Activated CD4-positive, alpha-beta T cell treated with anti-CD3 and anti-CD28 coated beads, Interleukin-10, Interleukin-2, amounts not matched to agents 100 ng/mL and 50 ng/mL, durations not matched to agents 16 hours and 8 hours (primary cell): Measurements from ENCODE around the gene GPR139.

Experiments used
- DNase-seq: peaks from one replicate; pipeline ENCODE4 v3.0.0-alpha.2; 2020

Gene GPR139

GRCh38 chr16:20073203-20074098 lies at the start of gene GPR139:
Gene GPR139 (minus strand): TSS chr16:20073890. CDS start chr16:20073616, 274 bp downstream.
- DNase-seq: no peak

GRCh38 chr16:20122011-20122410 lies 48.3 kb upstream of the GPR139 start:
- no peak for DNase-seq

GRCh38 chr16:20114356-20114755 lies 40.7 kb upstream of the GPR139 start:
- no peak for DNase-seq

- no peak for DNase-seq
Measured at GRCh38 chr16:20111143-20111542, 37.5 kb upstream of the GPR139 start.

GRCh38 chr16:20107083-20107482 lies 33.4 kb upstream of the GPR139 start:
- DNase-seq: no peak

- DNase-seq: no peak
Measured at GRCh38 chr16:20104563-20105183, 31.0 kb upstream of the GPR139 start.

GRCh38 chr16:20102521-20102920 lies 28.8 kb upstream of the GPR139 start:
- DNase-seq: no peak

- DNase-seq: no peak
Measured at GRCh38 chr16:20102021-20102420, 28.3 kb upstream of the GPR139 start.

- DNase-seq: no peak
Measured at GRCh38 chr16:20099375-20099774, 25.7 kb upstream of the GPR139 start.

- no peak for DNase-seq
Measured at GRCh38 chr16:20094157-20094556, 20.5 kb upstream of the GPR139 start.

GRCh38 chr16:20089246-20089965 lies 15.7 kb upstream of the GPR139 start:
- peak; percentile 21 for DNase-seq

GRCh38 chr16:20084624-20085226 lies 11.0 kb upstream of the GPR139 start:
- DNase-seq: no peak

GRCh38 chr16:20079106-20079505 lies 5.4 kb upstream of the GPR139 start:
- DNase-seq: no peak

GRCh38 chr16:20075243-20075642 lies 1.6 kb upstream of the GPR139 start:
- DNase-seq: no peak

- no peak for DNase-seq
Measured at GRCh38 chr16:20074099-20074991, 655 bp upstream of the GPR139 start.

GRCh38 chr16:20072874-20073202 lies 852 bp downstream of the GPR139 start:
- DNase-seq: no peak

GRCh38 chr16:20072146-20072873 lies 1.4 kb downstream of the GPR139 start:
- DNase-seq: no peak

GRCh38 chr16:20064931-20065330 lies 8.8 kb downstream of the GPR139 start:
- DNase-seq: no peak

GRCh38 chr16:20064520-20064919 lies 9.2 kb downstream of the GPR139 start:
- DNase-seq: no peak

GRCh38 chr16:20061132-20061531 lies 12.6 kb downstream of the GPR139 start:
- DNase-seq: no peak

GRCh38 chr16:20056436-20056835 lies 17.3 kb downstream of the GPR139 start:
- no peak for DNase-seq

GRCh38 chr16:20053336-20053735 lies 20.4 kb downstream of the GPR139 start:
- DNase-seq: no peak
